IPS-15b (cell line): ENCODE data around the gene AMER2.
"Not testable (repeated sequence)": the region's sequence is repeated elsewhere in the genome, so short reads cannot be mapped to it uniquely, and the experiment has no call there.

Experiments used
- H3K27me3 ChIP-seq: one replicate; pipeline ENCODE4 v1.6.1; 2013; ENCODE audit warnings: low read length; ENCODE audit not compliant: control insufficient read depth, insufficient read depth
- H3K36me3 ChIP-seq: one replicate; pipeline ENCODE4 v1.6.1; 2013; ENCODE audit warnings: low read length; ENCODE audit not compliant: control insufficient read depth, insufficient read depth
- H3K4me1 ChIP-seq: one replicate; pipeline ENCODE4 v1.6.1; 2013; ENCODE audit warnings: mild to moderate bottlenecking, low read length; ENCODE audit not compliant: control insufficient read depth, insufficient read depth
- H3K4me3 ChIP-seq: one replicate; pipeline ENCODE4 v1.5.1; 2013; ENCODE audit warnings: low read depth, low read length
- H3K9ac ChIP-seq: one replicate; pipeline ENCODE4 v1.6.1; 2013; ENCODE audit warnings: low read depth, mild to moderate bottlenecking, low read length
- H3K9me3 ChIP-seq: one replicate; pipeline ENCODE4 v1.6.1; 2013; ENCODE audit warnings: mild to moderate bottlenecking, low read length; ENCODE audit not compliant: control insufficient read depth, insufficient read depth

The AMER2 gene

GRCh38 chr13:25168790-25169189 is 3.3 kb downstream of the AMER2 start:
- Histone ChIP-seq H3K4me1 (peaks cover 5% of the 10 kb centered on the region), H3K9me3 (no peaks in the 10 kb centered on the region), H3K4me3 (no peak overlapping the region), H3K27me3 (peaks cover 48% of the 10 kb centered on the region), H3K9ac (no peak overlapping the region), H3K36me3 (no peaks in the 10 kb centered on the region)

- Histone ChIP-seq H3K9ac (no peak overlapping the region), H3K36me3 (no peaks in the 10 kb centered on the region), H3K4me3 (no peak overlapping the region), H3K27me3 (peaks cover 36% of the 10 kb centered on the region), H3K9me3 (no peaks in the 10 kb centered on the region), H3K4me1 (peaks cover 5% of the 10 kb centered on the region)
Measured at GRCh38 chr13:25167382-25168174, 4.5 kb downstream of the AMER2 start.

- no peaks in the 10 kb centered on the region for H3K9me3 ChIP-seq
- no peak overlapping the region for H3K9ac ChIP-seq
- H3K27me3 ChIP-seq, result peaks cover 23% of the 10 kb centered on the region
- H3K36me3 ChIP-seq, result no peaks in the 10 kb centered on the region
- H3K4me1 ChIP-seq, result peaks cover 2% of the 10 kb centered on the region
- H3K4me3 ChIP-seq, result no peak overlapping the region
Measured at GRCh38 chr13:25166306-25166705, 5.8 kb downstream of the AMER2 start.

- H3K4me3 ChIP-seq, result no peak overlapping the region
- H3K27me3 ChIP-seq, result peaks cover 20% of the 10 kb centered on the region
Measured at GRCh38 chr13:25165663-25166062, 6.4 kb downstream of the AMER2 start.

GRCh38 chr13:25165163-25165562 is 6.9 kb downstream of the AMER2 start:
- not testable (repeated sequence) for H3K9me3 ChIP-seq, H3K36me3 ChIP-seq, H3K4me1 ChIP-seq, H3K4me3 ChIP-seq, H3K9ac ChIP-seq
- H3K27me3 ChIP-seq, result peaks cover 16% of the 10 kb centered on the region

More at GRCh38 chr13:25165663-25166062, 6.4 kb downstream of the AMER2 start:
- Histone ChIP-seq H3K4me1 (peaks cover 2% of the 10 kb centered on the region), H3K9me3 (no peaks in the 10 kb centered on the region), H3K36me3 (no peaks in the 10 kb centered on the region), H3K9ac (no peak overlapping the region)

- Histone ChIP-seq H3K4me1 (peaks cover 10% of the 10 kb centered on the region), H3K4me3 (no peak overlapping the region), H3K9me3 (no peaks in the 10 kb centered on the region), H3K27me3 (no peaks in the 10 kb centered on the region), H3K36me3 (no peaks in the 10 kb centered on the region), H3K9ac (no peak overlapping the region)
Measured at GRCh38 chr13:25157681-25158080, 14.4 kb downstream of the AMER2 start.

- Histone ChIP-seq H3K4me3 (no peak overlapping the region), H3K36me3 (no peaks in the 10 kb centered on the region), H3K9ac (no peak overlapping the region), H3K4me1 (peaks cover 17% of the 10 kb centered on the region), H3K27me3 (no peaks in the 10 kb centered on the region), H3K9me3 (no peaks in the 10 kb centered on the region)
Measured at GRCh38 chr13:25153736-25154135, 18.4 kb downstream of the AMER2 start.

GRCh38 chr13:25151626-25152195 is 20.4 kb downstream of the AMER2 start:
- peaks cover 17% of the 10 kb centered on the region for H3K4me1 ChIP-seq
- H3K9ac ChIP-seq, result no peak overlapping the region
- H3K27me3 ChIP-seq, result no peaks in the 10 kb centered on the region

GRCh38 chr13:25149711-25150110 is 22.4 kb downstream of the AMER2 start:
- no peak overlapping the region for H3K9ac ChIP-seq
- H3K27me3 ChIP-seq, result no peaks in the 10 kb centered on the region
- no peak overlapping the region for H3K4me3 ChIP-seq
- peaks cover 17% of the 10 kb centered on the region for H3K4me1 ChIP-seq
- no peaks in the 10 kb centered on the region for H3K36me3 ChIP-seq
- H3K9me3 ChIP-seq, result no peaks in the 10 kb centered on the region

More at GRCh38 chr13:25151626-25152195, 20.4 kb downstream of the AMER2 start:
- Histone ChIP-seq H3K36me3 (no peaks in the 10 kb centered on the region), H3K4me3 (no peak overlapping the region), H3K9me3 (no peaks in the 10 kb centered on the region)

GRCh38 chr13:25148402-25148771 is 23.7 kb downstream of the AMER2 start:
- Histone ChIP-seq H3K27me3 (no peaks in the 10 kb centered on the region), H3K9ac (no peak overlapping the region), H3K36me3 (no peaks in the 10 kb centered on the region), H3K4me3 (no peak overlapping the region), H3K4me1 (peaks cover 10% of the 10 kb centered on the region), H3K9me3 (no peaks in the 10 kb centered on the region)

- H3K9me3 ChIP-seq, result no peaks in the 10 kb centered on the region
- peaks cover 7% of the 10 kb centered on the region for H3K4me1 ChIP-seq
- no peak overlapping the region for H3K9ac ChIP-seq
- H3K4me3 ChIP-seq, result no peak overlapping the region
- H3K27me3 ChIP-seq, result no peaks in the 10 kb centered on the region
- no peaks in the 10 kb centered on the region for H3K36me3 ChIP-seq
Measured at GRCh38 chr13:25147638-25148401, 24.3 kb downstream of the AMER2 start.
